Peyer's patch (tissue), 4 donors: ENCODE data around the gene OPRL1. TPM values are rescaled to one million over a fixed set of nuclear protein-coding genes. Genes with fewer than 3 reads are reported as not detected.

Experiments
- DNase-seq, 3 donors: peaks; one replicate each; pipeline ENCODE4 v3.0.0-alpha.2; 2017 to 2019
- H3K27ac ChIP-seq, 4 donors: fragments of 200-600 bp; sonication (generic); one replicate each; pipeline ENCODE4 v1.5.1; 2016 to 2019
- H3K27me3 ChIP-seq, 2 donors: fragments of 200-600 bp; sonication (generic); one replicate each; pipeline ENCODE4 v1.5.1; 2019
- H3K36me3 ChIP-seq, 3 donors: fragments of 200-600 bp; sonication (generic); one replicate each; pipeline ENCODE4 v1.5.1; 2016 to 2019
- H3K4me1 ChIP-seq, 4 donors: fragments of 200-600 bp; sonication (generic); one replicate each; pipeline ENCODE4 v1.5.1; 2016 to 2019
- H3K4me3 ChIP-seq, 4 donors: fragments of 200-600 bp; sonication (generic); 1 replicate in 3 of 4; 2 replicates in 1 of 4; pipeline ENCODE4 v1.5.1; 2016 to 2019; ENCODE audit warnings: mild to moderate bottlenecking in 1 of 4
- H3K9me3 ChIP-seq, 4 donors: fragments of 200-600 bp; sonication (generic); one replicate each; pipeline ENCODE4 v1.5.1; 2016 to 2019; ENCODE audit warnings: mild to moderate bottlenecking in 1 of 4
- CTCF ChIP-seq, 6 experiments: fragments of 450-650 bp in 4 of 6; fragments of 200-600 bp in 2 of 6; sonication (generic) in 1 of 6; IDR thresholded peaks; one replicate each; pipeline ENCODE4 v1.5.1; 2017 to 2019; ENCODE audit warnings: antibody characterized with exemption in 6 of 6, mild to moderate bottlenecking in 3 of 6, moderate library complexity in 1 of 6
- POLR2A ChIP-seq, 2 donors: fragments of 450-650 bp; IDR thresholded peaks; one replicate each; pipeline ENCODE4 v1.5.1; 2017; ENCODE audit warnings: antibody characterized with exemption in 2 of 2, mild to moderate bottlenecking in 2 of 2, moderate library complexity in 2 of 2
- total RNA-seq, 4 donors: library from RNA; depleted of rRNA; stranded (reverse); fragments of >200 nt; gene quantifications; one replicate each; pipeline ENCODE4 v1.1.0, GENCODE V29; 2016

Gene OPRL1
- total RNA-seq, 4 donors from 2014 or later: 0.27 TPM; not detected in 3

DNA sequence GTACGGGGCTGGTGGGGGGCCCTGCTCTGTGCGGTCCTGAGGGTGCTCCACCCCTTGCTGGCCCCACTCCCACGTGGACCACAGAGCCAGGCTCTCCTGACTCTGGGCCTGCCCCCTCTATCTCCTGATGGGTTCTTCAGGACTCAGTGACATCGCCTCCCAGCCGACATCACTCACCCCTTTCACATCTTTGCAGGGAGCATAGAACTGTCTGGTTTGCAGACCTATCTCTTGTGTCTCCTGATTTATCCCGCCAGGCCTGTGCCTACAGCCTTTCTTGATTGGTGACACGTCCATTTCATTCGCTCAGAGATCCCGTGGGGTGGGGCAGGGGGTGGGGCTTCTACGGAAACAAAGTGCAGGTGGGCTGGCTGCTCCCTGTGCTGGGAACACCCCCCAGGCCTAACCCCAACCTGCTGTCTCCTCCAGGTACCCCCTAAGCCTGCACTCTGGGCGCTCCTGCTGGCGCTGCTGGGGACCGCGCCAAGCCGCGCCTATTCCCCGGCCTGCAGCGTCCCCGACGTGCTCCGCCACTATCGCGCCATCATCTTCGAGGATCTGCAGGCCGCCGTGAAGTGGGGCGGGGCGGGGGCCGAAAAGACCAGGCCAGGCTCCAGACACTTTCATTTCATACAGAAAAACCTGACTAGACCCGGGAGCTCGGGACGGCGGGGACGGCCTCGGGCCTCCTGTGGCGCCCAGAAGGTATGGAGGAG lies 42.2 kb upstream of the OPRL1 start:
- H3K4me3 ChIP-seq: peak overlapping the region; percentile 47 to 59 (median 56)
- peaks cover 0 to 48% (median 27%) of the 10 kb centered on the region in 4 donors for H3K4me1 ChIP-seq
- TF ChIP-seq POLR2A (IDR thresholded peaks at IDR 0.05) (no peak), CTCF (IDR thresholded peaks at IDR 0.05) (no peak)
- H3K27ac ChIP-seq: no peak overlapping the region
- H3K27me3 ChIP-seq: peaks cover 0 to 44% of the 10 kb centered on the region in 2 donors
- peaks cover 0 to 31% (median 0%) of the 10 kb centered on the region in 3 donors for H3K36me3 ChIP-seq
- DNase-seq: no peak
- no peaks in the 10 kb centered on the region for H3K9me3 ChIP-seq

DNA sequence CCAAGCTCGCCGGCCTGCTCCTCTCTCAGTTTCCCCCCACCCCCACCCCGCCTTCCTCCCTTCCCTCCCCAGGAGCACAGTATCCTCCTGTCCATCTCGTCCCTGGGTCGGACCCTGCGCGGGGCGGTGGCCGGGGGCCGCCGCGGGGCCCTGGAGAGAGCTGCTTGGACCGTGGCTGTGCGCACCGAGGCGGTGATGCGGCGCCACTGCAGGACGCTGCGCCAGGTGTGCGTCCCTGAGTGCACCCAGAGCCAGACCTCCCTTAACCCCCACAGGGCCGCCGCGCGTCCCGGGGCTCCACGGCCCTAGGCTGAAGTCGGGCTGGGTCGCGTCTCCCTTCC lies 41.7 kb upstream of the OPRL1 start:
- H3K36me3 ChIP-seq: peaks cover 0 to 25% (median 0%) of the 10 kb centered on the region in 3 donors
- peak overlapping the region; percentile 47 to 59 (median 56) for H3K4me3 ChIP-seq
- H3K4me1 ChIP-seq: peaks cover 0 to 48% (median 27%) of the 10 kb centered on the region in 4 donors
- TF ChIP-seq CTCF (IDR thresholded peaks at IDR 0.05) (no peak), POLR2A (IDR thresholded peaks at IDR 0.05) (no peak)
- peak overlapping the region in 3 of 4 donors; percentile 36 to 79 (median 57) for H3K27ac ChIP-seq
- no peaks in the 10 kb centered on the region for H3K9me3 ChIP-seq
- peaks cover 0 to 44% of the 10 kb centered on the region in 2 donors for H3K27me3 ChIP-seq
- DNase-seq: peak in 1 of 3 donors; percentile 34

DNA sequence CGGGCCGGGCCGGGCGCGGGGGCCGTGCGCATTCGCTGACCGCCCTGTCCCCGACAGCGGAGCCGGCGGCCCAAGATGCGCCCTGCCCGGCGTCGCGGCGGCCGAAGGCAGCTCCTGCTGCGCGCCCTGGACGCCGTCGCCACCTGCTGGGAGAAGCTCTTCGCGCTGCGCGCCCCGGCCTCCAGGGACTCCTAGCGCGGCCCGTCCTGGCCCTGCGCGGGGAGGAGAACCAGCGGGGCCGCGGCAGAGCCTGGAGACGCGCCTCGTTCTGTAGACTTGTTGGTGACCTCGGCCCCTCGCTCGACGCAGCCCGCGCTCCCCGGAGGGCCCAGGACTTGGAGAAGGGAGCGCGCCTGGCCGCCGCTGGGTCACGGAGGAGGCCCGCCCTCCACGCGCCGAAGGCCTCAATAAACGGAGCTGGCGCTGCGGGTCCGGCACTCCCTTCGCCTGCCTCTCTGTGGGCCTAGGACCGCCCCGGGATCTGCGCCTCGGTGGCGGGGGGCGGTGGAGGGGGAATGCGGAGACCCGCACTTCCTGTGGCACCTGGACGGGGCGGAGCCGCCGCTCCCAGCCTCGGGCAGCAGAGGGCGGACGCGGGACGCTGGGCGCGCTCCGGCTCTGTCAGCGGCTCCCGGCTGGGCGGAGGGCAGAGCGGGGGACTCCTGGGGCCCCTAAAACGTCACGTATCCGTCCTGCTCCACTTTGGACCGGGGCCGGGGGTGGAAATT lies 41.2 kb upstream of the OPRL1 start:
- TF ChIP-seq CTCF (IDR thresholded peaks at IDR 0.05) (peak; percentile 47 to 73 (median 62)), POLR2A (IDR thresholded peaks at IDR 0.05) (no peak)
- DNase-seq: peak; percentile 81 to 90 (median 85)
- Histone ChIP-seq H3K27me3 (peaks cover 0 to 44% of the 10 kb centered on the region in 2 donors), H3K4me3 (peak overlapping the region; percentile 47 to 59 (median 56)), H3K27ac (peak overlapping the region; percentile 24 to 79 (median 46)), H3K9me3 (no peaks in the 10 kb centered on the region), H3K4me1 (peaks cover 0 to 48% (median 27%) of the 10 kb centered on the region in 4 donors), H3K36me3 (peaks cover 0 to 20% (median 0%) of the 10 kb centered on the region in 3 donors)

DNA sequence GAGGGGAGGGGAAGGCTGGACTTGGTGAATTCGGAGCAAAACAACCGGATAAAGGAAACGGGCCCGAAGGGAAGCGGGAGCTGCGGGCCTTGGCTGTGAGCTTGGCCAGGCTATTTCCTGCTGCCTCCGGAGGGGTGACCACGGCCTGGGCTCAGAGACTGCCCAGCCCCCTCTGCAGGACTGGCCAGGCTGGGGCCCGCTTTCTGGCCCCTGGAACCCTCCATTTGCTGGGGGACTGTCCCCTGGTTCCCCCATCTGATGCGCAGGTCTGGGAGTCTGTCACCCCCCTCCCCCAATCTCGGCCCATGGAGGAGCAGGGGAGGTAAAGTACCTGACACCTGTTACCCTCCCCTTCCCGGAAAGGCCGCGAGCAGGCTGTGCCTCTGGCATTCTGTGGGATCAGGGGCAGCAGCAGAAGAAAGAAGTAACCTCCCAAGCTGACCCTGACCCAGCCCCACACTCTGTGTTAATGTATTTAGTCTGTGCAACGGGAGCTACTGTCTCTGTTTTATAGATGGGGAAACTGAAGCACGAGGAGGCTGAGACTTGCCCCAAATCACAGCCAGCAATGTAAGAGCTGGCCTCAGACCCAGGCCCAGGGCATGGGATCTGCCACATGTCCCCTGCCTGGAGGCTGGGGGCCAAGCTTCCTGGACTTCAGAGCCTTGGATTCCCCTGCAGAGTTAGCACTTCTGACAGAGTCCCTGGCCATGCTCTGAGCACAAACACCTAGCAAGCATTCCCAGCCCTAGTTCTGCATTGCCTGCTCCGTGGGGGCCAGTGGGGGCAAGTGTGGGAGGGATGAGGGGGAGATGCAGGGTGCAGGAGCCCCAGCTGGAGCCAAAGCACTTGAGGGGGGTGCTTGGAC lies 40.4 kb upstream of the OPRL1 start:
- DNase-seq: no peak
- Histone ChIP-seq H3K36me3 (peaks cover 0 to 12% (median 0%) of the 10 kb centered on the region in 3 donors), H3K27ac (peak overlapping the region in 3 of 4 donors; percentile 15 to 79 (median 57)), H3K9me3 (no peaks in the 10 kb centered on the region), H3K4me3 (peak overlapping the region; percentile 47 to 59 (median 56)), H3K27me3 (peaks cover 0 to 44% of the 10 kb centered on the region in 2 donors), H3K4me1 (peaks cover 0 to 48% (median 27%) of the 10 kb centered on the region in 4 donors)
- no peak for TF ChIP-seq CTCF (IDR thresholded peaks at IDR 0.05)
- no peak for TF ChIP-seq POLR2A (IDR thresholded peaks at IDR 0.05)
